ENCODE data around the gene RAB27A. TPM values are rescaled to one million over a fixed set of nuclear protein-coding genes. Genes with fewer than 3 reads are reported as not detected.
"Not testable (repeated sequence)": the region's sequence is repeated elsewhere in the genome, so short reads cannot be mapped to it uniquely, and the experiment has no call there.

Gene RAB27A
- total RNA-seq, 1 donor from 2014 or later = 3.7 TPM

DNA sequence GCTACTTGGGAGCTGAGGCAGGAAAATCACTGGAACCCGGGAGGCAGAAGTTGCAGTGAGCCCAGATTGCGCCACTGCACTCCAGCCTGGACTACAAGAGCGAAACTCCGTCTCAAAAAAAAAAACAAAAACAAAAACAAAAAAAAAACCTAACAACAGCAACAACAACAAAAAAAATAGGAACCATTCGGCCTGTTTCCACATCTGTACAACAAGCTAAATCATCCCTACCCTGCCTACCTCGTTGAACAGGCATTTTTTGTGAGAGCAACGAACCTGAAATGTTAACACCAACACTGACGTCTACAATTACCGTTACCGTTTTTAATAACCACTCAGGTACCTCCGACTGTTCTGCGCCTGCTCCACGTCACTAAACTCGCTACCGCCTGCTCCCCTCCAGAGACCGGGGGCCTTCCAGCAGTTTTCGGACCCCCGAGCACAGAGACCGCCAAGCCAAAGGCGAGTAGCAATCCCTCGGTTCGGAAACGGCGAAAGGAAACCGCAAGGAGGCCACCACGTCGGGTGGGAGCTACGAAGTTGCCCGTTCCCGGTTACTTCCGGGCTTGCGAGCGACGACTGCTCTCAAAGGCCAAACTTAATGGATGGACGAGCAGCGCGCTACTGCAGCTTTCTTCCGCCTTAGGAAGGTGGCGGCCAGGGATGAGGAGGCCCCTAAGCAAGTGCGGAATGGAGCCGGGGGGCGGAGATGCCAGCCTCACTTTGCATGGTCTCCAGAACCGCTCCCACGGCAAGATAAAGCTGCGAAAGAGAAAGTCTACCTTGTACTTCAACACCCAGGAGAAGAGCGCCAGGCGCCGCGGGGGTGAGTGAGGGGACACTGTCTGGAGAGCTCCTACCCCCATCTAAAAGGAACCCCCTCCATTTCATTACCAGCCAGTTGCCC lies 29.2 kb upstream of the RAB27A start, which contains the start of the genes PIGB and PIGBOS1:
Gene PIGB, plus strand, starts transcription at position 635 of the 907 bp plus-strand sequence. Its CDS starts 29 bp downstream, at position 664.
Gene PIGBOS1, minus strand, starts transcription at position 536 of the 907 bp plus-strand sequence. CDS start 1,331 bp downstream, outside the sequence.
- peaks cover 0 to 8% (median 5%) of the 10 kb centered on the region in 3 donors for H3K4me1 ChIP-seq (ENCODE audit: control insufficient read depth in 3 of 3, insufficient read depth in 3 of 3, low read length in 3 of 3)
- H3K27me3 ChIP-seq (ENCODE audit: control insufficient read depth in 3 of 3, insufficient read depth in 3 of 3, low read length in 3 of 3) = no peaks in the 10 kb centered on the region
- peak within 1 kb of the TSS; percentile 89 to 97 (median 95) for H3K4me3 ChIP-seq (ENCODE audit: low read length in 3 of 3)
- H3K36me3 ChIP-seq (ENCODE audit: control insufficient read depth in 3 of 3, insufficient read depth in 3 of 3, low read length in 3 of 3) = peaks cover 0 to 2% (median 0%) of the 10 kb centered on the region in 3 donors
- no peaks in the 10 kb centered on the region for H3K9me3 ChIP-seq (ENCODE audit: control insufficient read depth in 3 of 3, low read length in 3 of 3)
- H3K9ac ChIP-seq (ENCODE audit: low read depth in 1 of 3, low read length in 3 of 3) = peak within 1 kb of the TSS; percentile 89 to 98 (median 97)
- peak within 1 kb of the TSS; percentile 85 for H3K27ac ChIP-seq (ENCODE audit: low read depth, low read length)

DNA sequence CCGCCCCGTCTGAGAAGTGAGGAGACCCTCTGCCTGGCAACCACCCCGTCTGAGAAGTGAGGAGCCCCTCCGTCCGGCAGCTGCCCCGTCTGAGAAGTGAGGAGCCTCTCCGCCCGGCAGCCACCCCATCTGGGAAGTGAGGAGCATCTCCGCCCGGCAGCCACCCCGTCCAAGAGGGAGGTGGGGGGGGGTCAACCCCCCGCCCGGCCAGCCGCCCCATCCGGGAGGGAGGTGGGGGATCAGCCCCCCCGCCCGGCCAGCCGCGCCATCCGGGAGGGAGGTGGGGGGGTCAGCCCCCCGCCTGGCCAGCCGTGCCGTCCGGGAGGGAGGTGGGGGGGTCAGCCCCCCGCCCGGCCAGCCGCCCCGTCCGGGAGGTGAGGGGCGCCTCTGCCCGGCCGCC lies 13.2 kb upstream of the RAB27A start:
- H3K9ac ChIP-seq (ENCODE audit: low read depth in 1 of 3, low read length in 3 of 3); H3K27ac ChIP-seq (ENCODE audit: low read depth, low read length); H3K4me3 ChIP-seq (ENCODE audit: low read length in 3 of 3); H3K27me3 ChIP-seq (ENCODE audit: control insufficient read depth in 3 of 3, insufficient read depth in 3 of 3, low read length in 3 of 3); H3K36me3 ChIP-seq (ENCODE audit: control insufficient read depth in 3 of 3, insufficient read depth in 3 of 3, low read length in 3 of 3); H3K4me1 ChIP-seq (ENCODE audit: control insufficient read depth in 3 of 3, insufficient read depth in 3 of 3, low read length in 3 of 3); H3K9me3 ChIP-seq (ENCODE audit: control insufficient read depth in 3 of 3, low read length in 3 of 3): not testable (repeated sequence)

GRCh38 chr15:55297315-55297714 lies 7.7 kb upstream of the RAB27A start:
- H3K27ac ChIP-seq (ENCODE audit: low read depth, low read length) = no peak overlapping the region
- H3K9ac ChIP-seq (ENCODE audit: low read depth in 1 of 3, low read length in 3 of 3) = no peak overlapping the region
- no peaks in the 10 kb centered on the region for H3K36me3 ChIP-seq (ENCODE audit: control insufficient read depth in 3 of 3, insufficient read depth in 3 of 3, low read length in 3 of 3)
- no peaks in the 10 kb centered on the region for H3K27me3 ChIP-seq (ENCODE audit: control insufficient read depth in 3 of 3, insufficient read depth in 3 of 3, low read length in 3 of 3)
- no peaks in the 10 kb centered on the region for H3K9me3 ChIP-seq (ENCODE audit: control insufficient read depth in 3 of 3, low read length in 3 of 3)
- no peak overlapping the region for H3K4me3 ChIP-seq (ENCODE audit: low read length in 3 of 3)
- no peaks in the 10 kb centered on the region for H3K4me1 ChIP-seq (ENCODE audit: control insufficient read depth in 3 of 3, insufficient read depth in 3 of 3, low read length in 3 of 3)

GRCh38 chr15:55290528-55291057 lies 980 bp upstream of the RAB27A start:
- H3K27ac ChIP-seq (ENCODE audit: low read depth, low read length) = peak overlapping the region; percentile 83
- peaks cover 11 to 14% (median 12%) of the 10 kb centered on the region in 3 donors for H3K4me1 ChIP-seq (ENCODE audit: control insufficient read depth in 3 of 3, insufficient read depth in 3 of 3, low read length in 3 of 3)
- H3K9ac ChIP-seq (ENCODE audit: low read depth in 1 of 3, low read length in 3 of 3) = peak overlapping the region; percentile 81 to 90 (median 85)
- H3K4me3 ChIP-seq (ENCODE audit: low read length in 3 of 3) = peak overlapping the region; percentile 78 to 91 (median 87)
- H3K9me3 ChIP-seq (ENCODE audit: control insufficient read depth in 3 of 3, low read length in 3 of 3) = no peaks in the 10 kb centered on the region
- H3K36me3 ChIP-seq (ENCODE audit: control insufficient read depth in 3 of 3, insufficient read depth in 3 of 3, low read length in 3 of 3) = no peaks in the 10 kb centered on the region
- H3K27me3 ChIP-seq (ENCODE audit: control insufficient read depth in 3 of 3, insufficient read depth in 3 of 3, low read length in 3 of 3) = no peaks in the 10 kb centered on the region

DNA sequence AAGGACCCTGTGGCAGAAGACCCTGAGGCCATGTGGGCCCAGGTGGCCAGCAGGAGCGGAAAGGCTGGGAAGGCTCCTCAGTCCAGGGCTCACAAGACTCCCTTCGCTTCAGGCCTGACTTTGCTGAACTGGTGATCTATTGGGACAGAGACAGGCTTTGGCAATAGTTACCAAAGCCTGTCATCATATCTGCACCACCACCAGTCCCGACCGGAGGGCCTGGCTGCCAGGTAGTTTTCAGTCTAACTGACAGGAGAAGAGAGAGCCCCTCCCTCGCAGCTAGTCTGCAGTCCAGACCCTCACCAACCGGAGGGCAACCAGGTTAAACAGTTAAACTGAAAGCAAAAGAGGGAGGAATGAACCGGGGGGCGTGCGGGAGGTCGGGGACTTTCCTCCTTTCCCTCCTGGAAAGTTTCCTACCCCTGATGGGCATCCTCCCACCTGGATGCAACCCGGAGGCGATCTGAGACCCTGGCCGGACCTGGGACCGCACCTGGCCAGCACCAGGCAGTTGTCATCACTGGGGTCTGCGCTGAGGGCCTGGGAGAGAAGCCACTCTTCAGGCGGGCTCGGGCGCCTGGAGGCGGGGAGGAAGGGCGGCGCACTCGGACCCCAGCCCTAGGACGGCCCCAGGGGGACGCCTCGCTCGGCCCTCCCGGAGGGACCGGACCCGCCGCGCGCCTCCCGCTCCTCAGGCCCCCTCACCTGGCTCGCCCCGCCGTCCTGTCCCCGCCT lies 435 bp downstream of the RAB27A start:
- Histone ChIP-seq H3K4me3 (ENCODE audit: low read length in 3 of 3) (peak overlapping the region; percentile 78 to 91 (median 87)), H3K36me3 (ENCODE audit: control insufficient read depth in 3 of 3, insufficient read depth in 3 of 3, low read length in 3 of 3) (no peaks in the 10 kb centered on the region), H3K9me3 (ENCODE audit: control insufficient read depth in 3 of 3, low read length in 3 of 3) (no peaks in the 10 kb centered on the region), H3K27me3 (ENCODE audit: control insufficient read depth in 3 of 3, insufficient read depth in 3 of 3, low read length in 3 of 3) (no peaks in the 10 kb centered on the region), H3K9ac (ENCODE audit: low read depth in 1 of 3, low read length in 3 of 3) (peak overlapping the region; percentile 81 to 90 (median 85)), H3K27ac (ENCODE audit: low read depth, low read length) (peak overlapping the region; percentile 83), H3K4me1 (ENCODE audit: control insufficient read depth in 3 of 3, insufficient read depth in 3 of 3, low read length in 3 of 3) (peaks cover 11 to 14% (median 12%) of the 10 kb centered on the region in 3 donors)

- Histone ChIP-seq H3K9ac (ENCODE audit: low read depth in 1 of 3, low read length in 3 of 3) (peak overlapping the region in 1 of 3 donors; percentile 81), H3K4me3 (ENCODE audit: low read length in 3 of 3) (no peak overlapping the region), H3K36me3 (ENCODE audit: control insufficient read depth in 3 of 3, insufficient read depth in 3 of 3, low read length in 3 of 3) (no peaks in the 10 kb centered on the region), H3K27me3 (ENCODE audit: control insufficient read depth in 3 of 3, insufficient read depth in 3 of 3, low read length in 3 of 3) (no peaks in the 10 kb centered on the region), H3K9me3 (ENCODE audit: control insufficient read depth in 3 of 3, low read length in 3 of 3) (no peaks in the 10 kb centered on the region), H3K27ac (ENCODE audit: low read depth, low read length) (no peak overlapping the region), H3K4me1 (ENCODE audit: control insufficient read depth in 3 of 3, insufficient read depth in 3 of 3, low read length in 3 of 3) (peaks cover 11 to 14% (median 12%) of the 10 kb centered on the region in 3 donors)
Observed at GRCh38 chr15:55288006-55288717, 1.5 kb downstream of the RAB27A start.

GRCh38 chr15:55286442-55287189 lies 3.0 kb downstream of the RAB27A start:
- H3K4me3 ChIP-seq (ENCODE audit: low read length in 3 of 3); H3K27ac ChIP-seq (ENCODE audit: low read depth, low read length); H3K9ac ChIP-seq (ENCODE audit: low read depth in 1 of 3, low read length in 3 of 3); H3K9me3 ChIP-seq (ENCODE audit: control insufficient read depth in 3 of 3, low read length in 3 of 3); H3K27me3 ChIP-seq (ENCODE audit: control insufficient read depth in 3 of 3, insufficient read depth in 3 of 3, low read length in 3 of 3); H3K36me3 ChIP-seq (ENCODE audit: control insufficient read depth in 3 of 3, insufficient read depth in 3 of 3, low read length in 3 of 3): not testable (repeated sequence)
- H3K4me1 ChIP-seq (ENCODE audit: control insufficient read depth in 3 of 3, insufficient read depth in 3 of 3, low read length in 3 of 3) = peaks cover 11 to 14% (median 12%) of the 10 kb centered on the region in 3 donors

DNA sequence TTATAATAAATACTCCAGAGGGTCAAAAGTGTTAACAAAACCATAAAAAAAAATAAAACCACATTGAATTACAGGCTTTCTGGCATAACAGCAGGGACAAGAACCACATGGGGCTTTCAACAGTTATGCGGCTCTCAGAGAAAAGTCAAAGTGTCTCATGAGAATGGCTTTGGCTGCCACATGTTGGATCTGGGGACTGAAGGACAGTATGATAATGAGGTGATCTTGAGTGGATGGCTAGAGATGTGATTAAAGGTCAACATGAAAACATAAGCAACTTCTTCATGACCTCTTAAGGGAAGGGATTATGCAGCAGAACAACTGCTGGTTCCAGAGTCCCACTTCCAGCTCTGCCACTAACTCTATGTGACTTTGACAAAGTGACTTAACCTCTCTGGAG lies 5.2 kb downstream of the RAB27A start:
- Histone ChIP-seq H3K9ac (ENCODE audit: low read depth in 1 of 3, low read length in 3 of 3) (no peak overlapping the region), H3K4me3 (ENCODE audit: low read length in 3 of 3) (no peak overlapping the region), H3K9me3 (ENCODE audit: control insufficient read depth in 3 of 3, low read length in 3 of 3) (no peaks in the 10 kb centered on the region), H3K27me3 (ENCODE audit: control insufficient read depth in 3 of 3, insufficient read depth in 3 of 3, low read length in 3 of 3) (no peaks in the 10 kb centered on the region), H3K36me3 (ENCODE audit: control insufficient read depth in 3 of 3, insufficient read depth in 3 of 3, low read length in 3 of 3) (no peaks in the 10 kb centered on the region), H3K4me1 (ENCODE audit: control insufficient read depth in 3 of 3, insufficient read depth in 3 of 3, low read length in 3 of 3) (peaks cover 6 to 8% (median 7%) of the 10 kb centered on the region in 3 donors), H3K27ac (ENCODE audit: low read depth, low read length) (no peak overlapping the region)

Measured in skeletal muscle tissue (tissue), 4 donors.